OCI-LY3 (cell line): ENCODE results near the gene KLF4.

Experiments
- CTCF ChIP-seq: fragments of 200-600, 300-600 bp; sonication (generic); IDR thresholded peaks from 2 replicates; pipeline ENCODE4 v1.5.1; 2014; ENCODE audit warnings: antibody characterized with exemption, low read length, low read depth
- EZH2phosphoT487 ChIP-seq: fragments of 200-600 bp; shearing (Covaris generic); IDR thresholded peaks from 2 replicates; pipeline ENCODE4 v1.6.1; 2018; ENCODE audit warnings: antibody characterized with exemption, mixed run types, low read depth

- TF ChIP-seq CTCF (no peak), EZH2phosphoT487 (no peak)
These were observed 29.2 kb downstream of the KLF4 start for GRCh38 chr9:107460153-107461023.
